Measurements from ENCODE around the gene TMEM266.

Gene TMEM266

GRCh38 chr15:76062286-76062685 is 2.5 kb downstream of the TMEM266 start:
- TF ChIP-seq, protein P1, sequence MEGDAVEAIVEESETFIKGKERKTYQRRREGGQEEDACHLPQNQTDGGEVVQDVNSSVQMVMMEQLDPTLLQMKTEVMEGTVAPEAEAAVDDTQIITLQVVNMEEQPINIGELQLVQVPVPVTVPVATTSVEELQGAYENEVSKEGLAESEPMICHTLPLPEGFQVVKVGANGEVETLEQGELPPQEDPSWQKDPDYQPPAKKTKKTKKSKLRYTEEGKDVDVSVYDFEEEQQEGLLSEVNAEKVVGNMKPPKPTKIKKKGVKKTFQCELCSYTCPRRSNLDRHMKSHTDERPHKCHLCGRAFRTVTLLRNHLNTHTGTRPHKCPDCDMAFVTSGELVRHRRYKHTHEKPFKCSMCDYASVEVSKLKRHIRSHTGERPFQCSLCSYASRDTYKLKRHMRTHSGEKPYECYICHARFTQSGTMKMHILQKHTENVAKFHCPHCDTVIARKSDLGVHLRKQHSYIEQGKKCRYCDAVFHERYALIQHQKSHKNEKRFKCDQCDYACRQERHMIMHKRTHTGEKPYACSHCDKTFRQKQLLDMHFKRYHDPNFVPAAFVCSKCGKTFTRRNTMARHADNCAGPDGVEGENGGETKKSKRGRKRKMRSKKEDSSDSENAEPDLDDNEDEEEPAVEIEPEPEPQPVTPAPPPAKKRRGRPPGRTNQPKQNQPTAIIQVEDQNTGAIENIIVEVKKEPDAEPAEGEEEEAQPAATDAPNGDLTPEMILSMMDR (conservative IDR thresholded peaks at IDR 0.05; ENCODE audit: low read depth, low read length): no peak
- Histone ChIP-seq H3K4me1 (ENCODE audit: low read depth, poor library complexity, severe bottlenecking) (peaks cover 38% of the 10 kb centered on the region), H3K9ac (no peak overlapping the region), H4K20me1 (ENCODE audit: insufficient read depth) (no peaks in the 10 kb centered on the region), H2AFZ (ENCODE audit: low read depth) (no peak overlapping the region), H3K79me2 (ENCODE audit: insufficient read depth, low read depth) (no peaks in the 10 kb centered on the region), H3K27me3 (ENCODE audit: insufficient read depth, low read depth) (peaks cover 8% of the 10 kb centered on the region), H3K4me3 (IDR thresholded peaks at IDR 0.05; ENCODE audit: insufficient read depth, low read depth, low read length) (no peak overlapping the region), H3K27ac (no peak overlapping the region), H3K4me2 (no peak overlapping the region), H3K36me3 (ENCODE audit: insufficient read depth) (no peaks in the 10 kb centered on the region)

DNA sequence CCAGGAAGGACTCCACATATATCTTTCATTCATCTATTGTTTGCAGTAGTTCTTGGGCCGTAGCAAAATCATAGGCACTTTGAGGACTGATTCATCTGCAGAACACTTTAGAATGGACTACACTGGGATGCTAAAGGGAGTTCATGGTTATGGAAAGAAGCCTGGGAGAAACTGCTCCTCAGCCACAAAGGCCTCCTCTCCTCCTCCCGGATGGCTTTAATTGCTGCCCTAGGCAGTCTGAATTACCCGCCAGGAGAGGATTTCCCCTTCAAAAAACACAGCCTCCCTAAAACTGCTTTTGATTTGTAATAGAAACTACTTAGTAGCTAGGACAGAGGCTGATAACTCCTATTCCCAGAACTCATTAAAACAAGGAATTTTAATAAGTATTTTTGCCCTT is 4.6 kb downstream of the TMEM266 start:
- Histone ChIP-seq H3K9ac (no peak overlapping the region), H4K20me1 (ENCODE audit: insufficient read depth) (no peaks in the 10 kb centered on the region), H3K27ac (no peak overlapping the region), H3K4me3 (IDR thresholded peaks at IDR 0.05; ENCODE audit: insufficient read depth, low read depth, low read length) (no peak overlapping the region), H3K36me3 (ENCODE audit: insufficient read depth) (no peaks in the 10 kb centered on the region), H3K27me3 (ENCODE audit: insufficient read depth, low read depth) (no peaks in the 10 kb centered on the region), H2AFZ (ENCODE audit: low read depth) (no peak overlapping the region), H3K4me1 (ENCODE audit: low read depth, poor library complexity, severe bottlenecking) (peaks cover 22% of the 10 kb centered on the region), H3K79me2 (ENCODE audit: insufficient read depth, low read depth) (no peaks in the 10 kb centered on the region), H3K4me2 (no peak overlapping the region)
- TF ChIP-seq, protein P1 (conservative IDR thresholded peaks at IDR 0.05; ENCODE audit: low read depth, low read length): no peak

GRCh38 chr15:76065245-76065644 is 5.5 kb downstream of the TMEM266 start:
- no peaks in the 10 kb centered on the region for H3K79me2 ChIP-seq (ENCODE audit: insufficient read depth, low read depth)
- no peak overlapping the region for H3K27ac ChIP-seq
- H3K9ac ChIP-seq: no peak overlapping the region
- TF ChIP-seq, protein P1 (conservative IDR thresholded peaks at IDR 0.05; ENCODE audit: low read depth, low read length): no peak
- no peaks in the 10 kb centered on the region for H3K27me3 ChIP-seq (ENCODE audit: insufficient read depth, low read depth)
- H3K36me3 ChIP-seq (ENCODE audit: insufficient read depth): no peaks in the 10 kb centered on the region
- peaks cover 20% of the 10 kb centered on the region for H3K4me1 ChIP-seq (ENCODE audit: low read depth, poor library complexity, severe bottlenecking)
- no peak overlapping the region for H3K4me2 ChIP-seq
- H2AFZ ChIP-seq (ENCODE audit: low read depth): no peak overlapping the region
- no peaks in the 10 kb centered on the region for H4K20me1 ChIP-seq (ENCODE audit: insufficient read depth)
- H3K4me3 ChIP-seq (IDR thresholded peaks at IDR 0.05; ENCODE audit: insufficient read depth, low read depth, low read length): no peak overlapping the region

DNA sequence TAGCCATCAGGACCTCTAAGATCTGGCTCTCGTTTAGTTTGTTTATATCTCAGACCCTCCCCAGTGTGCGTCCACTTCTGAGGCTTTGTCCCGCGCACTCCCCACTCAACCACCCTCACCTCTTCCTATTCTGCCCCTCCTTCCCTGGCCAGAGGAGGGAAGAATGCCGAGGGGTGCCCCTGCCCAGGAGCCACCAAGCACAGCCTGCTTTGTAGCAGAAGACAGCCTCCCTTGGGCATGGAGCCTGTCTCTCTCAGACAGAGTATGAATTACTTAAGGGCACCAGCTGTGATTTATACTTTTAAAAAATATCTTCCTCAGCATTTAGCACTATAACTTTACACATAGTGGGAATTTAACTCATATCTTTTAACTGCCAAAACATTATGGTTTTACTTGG is 6.0 kb downstream of the TMEM266 start:
- Histone ChIP-seq H3K36me3 (ENCODE audit: insufficient read depth) (no peaks in the 10 kb centered on the region), H2AFZ (ENCODE audit: low read depth) (no peak overlapping the region), H3K4me2 (no peak overlapping the region), H3K4me3 (IDR thresholded peaks at IDR 0.05; ENCODE audit: insufficient read depth, low read depth, low read length) (no peak overlapping the region), H3K79me2 (ENCODE audit: insufficient read depth, low read depth) (no peaks in the 10 kb centered on the region), H3K4me1 (ENCODE audit: low read depth, poor library complexity, severe bottlenecking) (peaks cover 15% of the 10 kb centered on the region), H3K27me3 (ENCODE audit: insufficient read depth, low read depth) (no peaks in the 10 kb centered on the region), H3K27ac (no peak overlapping the region), H3K9ac (no peak overlapping the region), H4K20me1 (ENCODE audit: insufficient read depth) (no peaks in the 10 kb centered on the region)
- TF ChIP-seq, protein P1 (conservative IDR thresholded peaks at IDR 0.05; ENCODE audit: low read depth, low read length): no peak

All from KMS-11 (cell line).